Measurements from ENCODE around the gene HES2.
"Not testable (repeated sequence)": the region's sequence is repeated elsewhere in the genome, so short reads cannot be mapped to it uniquely, and the experiment has no call there.

HES2 gene

DNA sequence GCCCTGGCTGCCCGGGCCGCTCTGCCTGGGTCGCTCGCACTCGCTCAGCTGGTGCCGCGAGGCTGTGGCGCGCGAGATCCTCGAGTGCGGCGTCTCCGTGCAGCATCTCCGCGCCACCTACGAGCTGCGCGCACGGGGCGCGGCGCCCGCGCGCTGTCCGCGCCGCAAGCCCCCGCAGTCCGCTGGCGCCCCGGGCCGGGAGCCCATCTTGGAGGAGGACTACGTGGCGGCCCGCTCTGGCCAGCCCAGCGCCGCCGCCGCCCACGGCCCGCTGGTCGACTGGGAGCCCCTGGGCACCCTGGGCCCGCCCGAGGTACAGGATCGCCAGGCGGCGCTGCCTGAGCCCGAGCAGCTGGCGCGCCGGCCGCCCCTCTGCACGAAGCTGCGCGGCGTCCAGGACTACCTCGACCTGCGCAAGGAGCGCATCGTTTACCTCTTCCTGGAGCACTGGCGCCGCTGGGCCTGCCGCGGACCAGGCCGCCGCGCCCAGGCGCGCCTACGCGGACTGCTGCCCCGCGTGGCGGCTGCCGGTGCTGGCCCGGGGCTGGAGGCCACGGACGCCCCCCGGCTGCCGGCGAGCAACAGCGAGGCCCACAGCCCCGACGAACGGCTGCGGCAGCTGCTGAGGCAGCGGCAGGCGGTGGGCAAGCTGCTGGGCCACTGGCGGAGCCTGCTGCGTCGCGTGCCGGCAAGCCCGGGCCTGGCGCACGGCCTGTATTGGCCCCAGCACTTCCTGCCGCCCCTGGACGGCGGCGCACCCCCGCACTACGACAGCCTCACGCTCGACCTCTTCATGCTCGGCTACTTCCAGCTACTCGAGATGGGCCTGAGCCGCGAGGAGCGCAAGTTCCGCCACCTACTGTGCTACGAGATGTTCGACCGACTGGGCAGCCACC is 35.4 kb upstream of the HES2 start:
- DNase-seq (ENCODE audit: low read depth): no peak

DNA sequence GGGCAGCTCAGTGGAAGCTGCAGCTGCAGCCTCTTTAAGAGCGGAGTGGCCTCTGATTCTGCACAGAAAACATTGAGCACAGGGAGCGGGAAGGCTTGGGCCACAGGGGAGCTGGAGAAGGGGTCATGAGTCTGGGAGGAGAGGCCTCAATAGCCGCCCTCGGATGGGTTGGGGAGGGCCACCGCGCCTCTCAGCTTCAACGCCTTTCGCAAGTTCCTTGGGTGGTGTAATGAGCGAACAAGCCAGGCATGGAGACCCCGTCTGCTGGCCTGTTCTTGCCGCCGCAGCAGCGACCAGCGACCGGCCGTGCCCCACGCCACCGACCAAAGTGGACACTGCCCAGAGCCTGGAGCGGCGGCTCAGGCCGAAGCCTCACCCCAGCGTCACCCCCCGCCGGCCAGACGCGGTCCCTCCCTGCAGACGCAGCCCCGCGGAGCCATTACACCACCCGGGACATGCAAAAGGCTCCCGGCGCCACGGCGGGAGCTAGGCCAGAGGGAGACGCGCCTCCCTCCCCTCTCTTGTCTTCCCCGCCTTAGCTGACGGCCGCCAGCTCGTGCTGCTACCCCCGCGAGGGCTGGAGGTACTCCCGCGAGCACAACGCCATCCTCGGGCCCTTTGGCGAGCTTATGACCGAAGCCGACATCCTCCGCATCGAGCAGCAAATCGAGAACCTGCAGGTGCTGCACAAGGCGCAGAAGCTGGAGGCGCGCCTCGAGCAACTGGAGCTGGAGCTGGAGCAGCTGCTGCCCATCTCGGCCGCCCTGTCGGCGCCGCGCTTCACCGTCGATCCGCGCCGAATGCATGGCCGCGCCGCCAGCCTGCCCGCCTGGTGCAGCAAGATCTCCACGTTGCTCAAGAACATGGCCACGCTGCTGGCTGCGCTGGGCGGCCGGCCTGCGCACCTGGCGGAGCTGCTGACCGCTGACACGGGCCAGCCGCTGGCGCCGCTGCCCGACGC is 34.5 kb upstream of the HES2 start:
- DNase-seq (ENCODE audit: low read depth): not testable (repeated sequence)

DNA sequence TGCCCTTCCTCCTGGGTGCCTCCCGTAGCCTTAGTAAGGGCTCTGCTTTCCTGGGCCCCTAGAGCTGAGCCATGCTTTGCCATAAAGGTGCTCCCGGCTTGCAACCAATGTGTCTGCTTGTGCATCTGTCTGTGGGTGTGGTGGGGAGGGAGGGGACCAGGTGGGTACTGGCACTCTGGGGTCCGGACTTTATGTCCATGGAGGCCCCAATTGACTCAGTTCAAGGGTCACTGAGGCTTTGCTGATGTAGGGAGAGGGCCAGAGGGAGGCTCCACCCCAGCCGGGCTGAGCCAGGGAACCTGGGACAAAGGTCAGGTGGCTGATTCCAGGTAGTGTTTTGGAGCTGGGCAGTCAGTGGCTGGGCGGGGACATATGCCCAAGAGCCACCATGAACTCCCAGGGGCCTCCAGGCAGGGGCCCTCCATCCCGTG is 31.2 kb upstream of the HES2 start:
- DNase-seq (ENCODE audit: low read depth): no peak

DNA sequence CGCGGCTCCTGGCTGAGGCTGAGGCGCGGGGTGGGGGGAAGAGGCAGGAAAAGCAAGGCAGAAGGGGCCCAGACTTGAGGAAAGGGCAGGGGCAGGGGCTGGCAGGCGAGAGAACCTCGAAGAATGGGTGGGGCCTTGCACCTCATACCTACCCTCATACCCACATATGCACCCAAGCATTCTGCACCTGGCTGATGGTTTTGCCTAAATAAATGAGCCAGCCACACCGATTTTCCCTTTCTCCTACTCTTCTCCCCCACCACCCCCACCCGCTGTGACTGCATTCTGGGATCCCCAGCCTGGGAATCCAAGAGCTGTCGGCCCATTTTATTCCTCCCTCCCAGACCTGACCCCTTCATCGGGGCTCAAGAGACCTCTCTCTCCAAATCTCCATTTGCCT is 30.8 kb upstream of the HES2 start:
- not testable (repeated sequence) for DNase-seq (ENCODE audit: low read depth)

DNA sequence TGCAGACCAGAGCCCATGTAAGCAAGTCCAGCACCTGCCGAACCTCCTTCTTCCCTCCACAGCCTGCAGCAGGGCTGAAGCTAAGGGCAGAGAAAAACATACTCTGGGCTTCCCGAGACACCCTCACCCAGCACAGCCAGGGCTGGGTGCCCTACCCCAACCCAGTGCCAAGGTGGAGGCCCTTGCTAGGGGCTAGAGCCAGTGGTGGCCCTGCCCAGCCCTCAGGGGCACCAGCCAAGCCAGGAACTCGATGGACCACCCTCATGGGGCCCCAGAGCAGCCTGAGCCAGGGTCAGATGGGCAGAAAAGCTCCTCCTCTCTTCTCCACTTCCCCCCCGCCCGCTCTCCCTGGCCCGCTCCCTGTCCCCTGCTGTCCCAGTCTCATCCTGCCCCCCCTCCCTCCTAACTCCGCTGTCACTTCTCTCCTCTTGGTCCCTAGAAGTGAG is 30.3 kb upstream of the HES2 start:
- no peak for DNase-seq (ENCODE audit: low read depth)

DNA sequence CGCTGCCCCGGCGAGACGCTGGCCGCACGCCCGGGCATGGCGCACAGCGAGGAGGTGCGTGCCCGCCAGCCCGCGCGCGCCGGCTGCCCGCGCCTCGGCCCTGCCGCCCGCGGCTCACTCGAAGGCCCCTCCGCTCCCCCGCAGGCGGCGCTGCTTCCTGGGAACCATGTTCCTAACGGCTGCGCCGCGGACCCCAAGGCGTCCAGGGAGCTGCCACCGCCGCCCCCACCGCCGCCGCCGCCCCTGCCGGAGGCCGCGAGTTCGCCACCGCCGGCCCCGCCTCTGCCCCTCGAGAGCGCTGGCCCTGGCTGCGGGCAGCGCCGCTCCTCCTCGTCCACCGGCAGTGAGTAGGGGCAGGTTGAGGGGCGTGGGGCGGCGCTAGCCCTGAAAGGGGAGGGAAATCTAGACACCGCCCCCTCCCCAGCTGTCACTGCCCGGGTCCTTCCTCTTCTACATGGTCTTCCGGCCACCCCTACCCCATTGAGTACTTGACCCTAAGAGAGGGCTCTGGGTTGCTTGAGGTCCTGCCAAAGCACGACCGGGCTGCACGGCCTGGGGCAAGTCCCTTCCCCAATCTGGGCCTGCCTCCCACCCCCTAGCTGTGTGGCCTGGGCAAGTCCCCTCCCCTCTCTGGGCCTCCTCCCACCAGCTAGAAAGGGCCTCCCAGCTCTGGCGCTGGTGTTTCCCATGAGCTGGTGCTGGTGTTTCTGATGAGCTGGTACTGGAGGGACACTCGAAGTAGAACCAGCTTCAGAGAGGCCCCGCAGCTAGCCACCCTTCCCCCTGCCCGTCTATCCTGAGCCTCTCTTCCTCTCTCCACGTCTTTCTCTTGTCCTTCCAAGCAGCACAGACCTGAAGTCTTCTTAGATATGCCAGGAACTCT is 29.3 kb upstream of the HES2 start:
- DNase-seq (ENCODE audit: low read depth): no peak

DNA sequence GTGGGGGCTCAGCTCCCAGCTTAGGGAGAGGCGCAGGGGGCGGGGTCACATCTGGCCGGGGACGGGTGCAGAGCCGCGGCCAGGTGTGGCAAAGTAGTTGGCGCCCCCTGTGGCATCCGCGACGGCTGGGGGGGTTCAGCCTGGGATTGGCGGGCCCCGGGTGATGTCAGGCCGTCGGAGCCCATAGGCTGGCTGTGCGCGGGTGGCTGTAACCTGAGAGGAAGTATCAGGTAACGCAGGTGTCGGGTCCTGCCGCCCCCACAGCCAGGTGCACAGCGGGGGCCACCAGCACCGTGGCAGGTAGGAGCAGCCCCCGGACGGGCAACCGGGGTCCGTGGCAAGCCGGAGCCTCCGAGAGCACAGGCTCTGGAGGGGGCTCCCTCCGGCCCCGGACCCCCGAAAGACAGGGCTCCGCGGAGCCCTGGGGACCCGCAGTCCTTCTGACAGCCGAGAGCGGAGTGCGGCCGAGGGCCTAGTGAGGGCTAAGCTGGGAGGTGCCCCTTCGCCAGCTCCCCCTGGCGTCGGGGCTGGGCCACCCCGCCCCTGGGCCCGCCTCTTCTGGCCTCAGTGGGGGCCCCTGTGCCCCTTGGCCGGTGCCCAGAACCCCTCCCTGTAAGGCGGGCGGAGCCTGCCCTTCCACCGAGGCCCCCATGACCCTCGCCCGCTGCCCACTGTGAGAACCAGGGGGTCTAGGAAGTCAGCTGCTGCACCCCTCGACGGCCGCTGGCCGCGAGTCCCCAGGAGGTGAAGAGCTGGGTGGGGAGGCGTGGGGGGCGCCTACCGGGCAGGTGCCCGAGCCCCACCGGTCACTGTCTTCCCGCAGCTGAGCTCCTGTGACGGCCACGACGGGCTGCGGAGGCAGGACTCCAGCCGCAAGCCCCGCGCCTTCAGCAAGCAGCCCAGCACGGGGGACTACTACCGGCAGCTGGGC is 28.4 kb upstream of the HES2 start:
- no peak for DNase-seq (ENCODE audit: low read depth)

DNA sequence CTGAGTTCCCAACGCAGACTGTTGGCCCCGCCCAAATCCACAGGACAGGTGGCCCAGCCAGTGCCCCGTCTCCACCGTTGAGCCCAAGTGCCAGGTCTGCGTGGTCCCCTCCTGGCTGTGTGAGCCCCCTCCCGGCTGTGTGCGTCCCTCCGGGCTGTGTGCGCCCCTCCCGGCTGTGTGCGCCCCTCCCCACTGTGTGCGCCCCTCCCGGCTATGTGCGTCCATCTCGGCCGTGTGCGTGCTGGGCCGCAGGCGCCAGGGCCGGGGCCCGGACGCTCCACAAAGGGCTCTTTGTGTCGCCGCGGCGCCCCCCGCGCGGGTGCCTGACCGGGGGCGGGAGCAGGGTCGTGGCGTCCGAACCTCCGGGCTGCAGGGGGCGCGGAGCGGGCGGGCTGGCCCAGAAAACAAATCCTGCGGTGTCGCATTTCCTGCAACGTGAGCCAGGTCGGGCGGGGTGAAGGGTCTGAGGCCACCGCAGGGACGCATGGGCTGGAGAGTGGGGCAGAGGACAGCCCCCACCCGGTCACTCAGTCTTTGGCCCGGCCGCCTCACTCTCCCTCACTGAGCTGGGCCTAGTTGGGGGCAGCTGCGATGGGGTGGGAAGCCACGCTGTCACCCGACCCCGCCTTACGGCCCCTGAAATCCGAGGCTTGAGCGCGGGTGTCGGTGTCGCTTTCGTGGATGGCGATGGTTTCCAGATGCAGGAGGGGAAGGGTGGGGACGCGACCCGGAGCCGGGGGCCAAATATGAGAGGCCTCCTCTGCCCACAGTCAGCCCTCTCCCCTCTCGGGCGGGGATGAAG is 27.5 kb upstream of the HES2 start:
- DNase-seq (ENCODE audit: low read depth): no peak

DNA sequence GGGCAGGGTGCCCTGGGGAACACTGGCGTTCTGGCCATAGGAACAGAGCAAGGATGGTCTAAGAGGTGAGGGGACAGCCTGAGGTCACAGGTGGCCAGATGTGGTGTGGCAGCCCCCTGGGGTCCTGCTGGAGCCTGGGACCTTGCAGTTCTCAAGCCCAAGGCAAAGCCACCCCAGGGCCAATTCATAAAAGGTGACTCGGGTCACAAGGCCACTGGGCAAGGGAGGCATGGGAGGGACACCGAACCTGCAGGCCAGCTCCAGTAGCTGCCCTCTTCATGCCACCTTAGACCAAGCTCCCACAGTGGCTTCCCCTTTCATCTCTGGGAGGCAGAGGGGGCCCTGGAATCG is 26.9 kb upstream of the HES2 start:
- no peak for DNase-seq (ENCODE audit: low read depth)

DNA sequence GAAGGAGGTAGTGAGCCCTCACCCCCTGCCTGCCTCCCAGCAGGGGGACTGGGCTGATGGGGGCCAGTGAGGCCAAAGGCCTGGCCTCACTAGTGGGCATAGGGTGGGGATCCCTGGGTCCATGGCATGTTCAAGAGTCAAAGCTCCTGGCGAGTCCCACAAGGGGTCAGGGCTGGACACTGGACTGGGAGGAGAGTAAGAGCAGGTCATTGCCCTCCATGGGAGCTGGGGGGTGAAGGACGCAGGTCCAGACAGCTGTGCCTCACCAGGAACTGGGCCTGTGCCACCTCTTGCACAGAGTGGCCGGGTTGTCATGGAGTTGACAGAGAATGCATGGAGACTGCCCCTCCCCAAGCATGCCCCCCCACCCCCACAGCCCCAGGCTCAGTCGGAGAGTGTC is 26.2 kb upstream of the HES2 start:
- DNase-seq (ENCODE audit: low read depth): not testable (repeated sequence)

DNA sequence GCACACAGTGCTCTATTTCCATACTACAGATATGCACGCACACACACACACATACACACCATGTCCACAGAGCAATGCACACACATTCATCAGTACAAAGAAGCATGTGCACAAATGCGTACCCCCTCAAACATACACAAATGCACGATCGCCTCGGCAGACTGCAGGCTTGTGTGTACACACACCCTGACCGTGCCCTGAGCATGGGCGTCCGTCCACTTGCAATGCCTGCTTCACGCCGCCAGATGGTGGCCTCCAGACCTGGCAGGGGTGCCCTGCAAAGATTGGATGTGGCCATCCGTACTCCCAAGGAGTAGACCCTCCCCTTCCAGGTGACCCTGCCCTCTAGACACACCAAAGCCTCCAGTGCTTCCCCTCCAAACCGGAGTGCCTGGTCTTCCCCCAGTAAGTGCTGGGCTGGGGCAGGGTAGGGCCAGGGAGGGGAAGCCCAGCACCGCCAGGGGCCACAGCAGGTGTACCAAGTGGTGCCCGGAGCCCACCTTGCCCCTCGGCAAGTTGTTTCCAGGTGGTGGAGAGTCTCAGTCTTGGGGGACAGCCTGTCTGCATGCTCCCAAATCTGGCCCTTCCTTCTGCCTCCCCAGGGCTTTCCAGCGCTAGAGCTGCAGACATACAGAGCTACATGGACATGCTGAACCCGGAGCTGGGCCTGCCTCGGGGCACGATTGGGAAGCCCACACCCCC is 25.5 kb upstream of the HES2 start:
- DNase-seq (ENCODE audit: low read depth): no peak

DNA sequence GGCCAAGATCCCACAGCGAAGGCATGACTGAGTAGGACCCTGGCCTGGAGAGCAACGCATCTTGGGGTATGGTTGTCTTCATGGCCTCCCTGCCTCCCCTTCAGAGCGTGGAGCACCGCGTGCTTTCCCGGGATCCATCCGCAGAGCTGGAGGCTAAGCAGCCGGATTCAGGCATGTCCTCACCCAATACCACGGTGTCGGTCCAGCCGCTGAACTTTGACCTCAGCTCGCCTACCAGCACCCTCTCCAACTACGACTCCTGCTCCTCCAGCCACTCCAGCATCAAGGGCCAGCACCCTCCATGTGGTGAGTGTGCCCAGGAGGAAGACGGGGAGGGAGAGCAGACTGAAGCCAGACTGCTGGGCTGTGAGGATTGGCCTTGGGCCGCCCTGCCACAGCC is 24.7 kb upstream of the HES2 start:
- no peak for DNase-seq (ENCODE audit: low read depth)

DNA sequence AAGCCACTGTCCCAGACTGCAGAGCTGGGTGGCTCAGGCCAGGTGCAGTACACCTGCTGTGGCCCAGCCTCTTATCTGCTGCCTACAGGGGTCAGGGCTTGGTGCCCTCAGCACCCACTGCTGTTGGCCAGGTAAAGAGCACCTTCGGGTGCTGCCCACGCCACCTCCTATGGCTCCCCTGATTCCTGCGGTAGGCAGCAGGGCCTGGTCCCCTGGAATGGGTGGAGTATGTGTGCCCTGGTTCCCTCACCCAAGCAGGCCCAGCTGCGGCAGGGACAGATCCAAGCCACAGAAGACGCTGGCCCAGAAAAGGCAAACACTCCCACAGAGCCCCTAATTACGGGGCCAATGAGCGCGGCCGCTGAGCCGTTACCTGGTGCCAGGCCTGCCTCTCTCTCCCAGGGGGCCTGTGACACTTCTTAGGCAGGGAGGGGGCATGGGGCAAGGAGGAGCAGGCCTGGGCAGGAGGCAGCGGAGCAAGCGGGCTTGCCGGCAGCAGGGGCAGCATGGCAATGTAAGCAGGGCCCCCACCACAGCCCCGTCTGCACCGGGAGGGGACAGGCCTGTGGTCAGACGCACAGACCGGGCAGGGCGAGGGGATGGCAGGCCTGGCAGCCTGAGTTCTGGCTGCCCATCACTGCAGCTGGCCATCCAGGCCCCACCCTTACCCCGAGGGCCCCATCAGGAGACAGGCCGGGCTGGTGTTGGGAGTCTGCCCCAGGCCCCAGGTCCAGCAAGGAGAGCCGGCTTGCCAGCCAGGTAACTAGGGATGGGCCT is 23.8 kb upstream of the HES2 start:
- DNase-seq (ENCODE audit: low read depth): no peak

DNA sequence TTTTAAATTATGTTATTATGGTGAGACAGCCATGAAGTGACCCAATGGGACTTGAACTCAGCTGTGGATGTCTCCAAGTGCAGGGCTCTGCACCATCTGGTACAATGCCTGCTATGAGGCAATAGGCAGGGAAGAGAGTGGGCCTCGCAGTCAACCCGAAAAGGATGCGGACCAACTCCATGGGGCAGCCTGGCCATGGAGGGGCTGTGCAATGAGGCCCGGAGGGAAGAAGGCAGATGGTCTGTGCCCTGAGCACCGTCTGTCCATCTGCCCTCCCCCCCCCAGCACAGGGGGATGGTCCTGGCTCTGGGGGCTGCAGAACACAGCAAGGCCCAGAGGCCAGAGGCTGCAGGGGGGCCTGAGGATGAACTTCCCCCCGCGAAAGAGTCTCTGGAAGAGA is 21.9 kb upstream of the HES2 start:
- no peak for DNase-seq (ENCODE audit: low read depth)

DNA sequence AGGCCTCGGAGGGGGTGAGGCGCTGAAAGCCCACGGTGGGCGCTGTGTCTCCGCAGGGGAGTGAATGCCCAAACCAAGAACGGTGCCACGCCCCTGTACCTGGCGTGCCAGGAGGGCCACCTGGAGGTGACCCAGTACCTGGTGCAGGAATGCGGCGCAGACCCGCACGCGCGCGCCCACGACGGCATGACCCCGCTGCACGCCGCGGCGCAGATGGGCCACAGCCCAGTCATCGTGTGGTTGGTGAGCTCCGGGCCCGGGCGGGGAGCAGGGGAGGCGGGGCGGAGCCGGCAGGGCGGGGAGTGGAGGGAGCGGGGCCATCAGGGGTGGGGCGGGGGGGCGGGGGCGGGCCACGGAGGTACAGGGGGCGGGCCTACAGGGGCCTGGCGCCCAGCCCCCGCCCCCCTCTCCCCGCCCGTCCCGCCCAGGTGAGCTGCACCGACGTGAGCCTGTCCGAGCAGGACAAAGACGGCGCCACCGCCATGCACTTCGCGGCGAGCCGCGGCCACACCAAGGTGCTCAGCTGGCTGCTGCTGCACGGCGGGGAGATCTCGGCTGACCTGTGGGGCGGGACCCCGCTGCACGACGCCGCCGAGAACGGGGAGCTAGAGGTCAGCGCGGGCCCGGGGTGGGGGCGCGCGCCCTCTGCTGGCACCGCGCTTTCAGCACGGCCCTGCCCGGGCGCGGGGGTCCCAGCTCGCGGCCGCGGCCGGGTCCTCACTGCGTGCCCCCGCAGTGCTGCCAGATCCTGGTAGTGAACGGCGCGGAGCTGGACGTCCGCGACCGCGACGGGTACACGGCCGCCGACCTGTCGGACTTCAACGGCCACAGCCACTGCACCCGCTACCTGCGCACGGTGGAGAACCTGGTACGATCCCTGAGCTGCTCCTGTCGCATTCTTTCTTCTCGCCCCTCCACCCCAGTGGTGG is 20.7 kb upstream of the HES2 start:
- peak; percentile 73 for DNase-seq (ENCODE audit: low read depth)

DNA sequence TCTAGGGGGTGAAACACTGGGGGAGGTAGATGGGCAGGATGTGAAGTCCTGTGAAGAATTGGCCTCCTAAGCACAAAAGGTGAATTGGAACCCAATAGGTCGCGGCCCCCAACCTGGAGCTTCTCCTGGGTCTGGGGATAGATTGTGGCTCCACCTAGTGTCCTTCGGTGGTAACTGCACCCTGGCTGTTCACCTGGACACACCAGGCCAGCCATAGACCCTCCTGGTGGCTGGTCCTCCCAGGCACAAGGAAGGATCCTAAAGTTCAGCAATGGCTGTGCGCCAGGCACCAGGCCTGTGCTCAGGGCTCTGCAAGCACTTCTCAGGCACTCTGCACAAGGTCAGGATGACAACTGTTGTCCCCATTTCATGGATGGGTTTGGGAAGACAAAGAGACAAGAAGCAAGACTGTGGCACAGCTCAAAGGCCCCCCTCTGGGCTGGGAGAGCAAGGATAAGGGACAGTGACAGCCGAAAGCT is 18.4 kb upstream of the HES2 start:
- peak; percentile 63 for DNase-seq (ENCODE audit: low read depth)

DNA sequence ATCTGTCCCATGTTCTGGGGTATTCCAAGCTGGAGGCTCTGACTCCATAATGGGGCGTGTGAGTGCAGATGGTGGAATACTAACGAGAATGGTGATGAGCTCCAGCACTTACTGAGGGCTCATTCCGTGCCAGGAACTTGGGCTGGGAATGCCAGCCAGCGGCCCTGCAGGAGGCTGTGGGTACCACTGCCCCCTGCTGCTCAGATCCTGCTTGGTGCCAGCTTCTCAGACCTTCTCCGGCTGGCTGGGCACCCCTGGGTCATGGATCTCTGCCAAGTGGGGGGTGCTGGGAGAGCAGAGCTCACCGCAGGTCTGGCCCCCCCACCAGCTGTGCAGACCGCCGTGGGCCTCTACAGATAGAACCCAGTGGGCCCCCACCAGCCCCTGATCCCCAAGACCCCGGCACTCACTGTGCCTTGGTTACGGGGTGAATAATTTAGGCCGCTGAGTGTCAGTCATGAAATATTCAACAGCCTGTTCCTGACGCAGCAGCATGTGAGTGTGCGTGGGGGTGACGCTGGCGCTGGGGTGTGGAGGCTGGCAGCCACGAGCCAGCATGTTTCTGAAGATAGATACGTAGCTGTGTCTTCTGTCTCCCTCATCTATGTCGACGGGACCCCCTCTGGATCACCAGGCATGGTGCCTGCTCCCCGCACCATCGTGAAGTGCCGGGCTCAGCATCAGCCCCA is 17.4 kb upstream of the HES2 start:
- DNase-seq (ENCODE audit: low read depth): not testable (repeated sequence)
